GM18517 (cell line): ENCODE measurements around the gene KHSRP.
"Not testable (repeated sequence)": the region's sequence is repeated elsewhere in the genome, so short reads cannot be mapped to it uniquely, and the experiment has no call there.

Experiments used
- ATAC-seq: cut with Tn5 transposase; IDR thresholded peaks from one replicate; pipeline ENCODE4 v1.9.1; 2021; ENCODE audit warnings: mild to moderate bottlenecking, moderate library complexity; ENCODE audit not compliant: unreplicated experiment

Gene KHSRP

DNA sequence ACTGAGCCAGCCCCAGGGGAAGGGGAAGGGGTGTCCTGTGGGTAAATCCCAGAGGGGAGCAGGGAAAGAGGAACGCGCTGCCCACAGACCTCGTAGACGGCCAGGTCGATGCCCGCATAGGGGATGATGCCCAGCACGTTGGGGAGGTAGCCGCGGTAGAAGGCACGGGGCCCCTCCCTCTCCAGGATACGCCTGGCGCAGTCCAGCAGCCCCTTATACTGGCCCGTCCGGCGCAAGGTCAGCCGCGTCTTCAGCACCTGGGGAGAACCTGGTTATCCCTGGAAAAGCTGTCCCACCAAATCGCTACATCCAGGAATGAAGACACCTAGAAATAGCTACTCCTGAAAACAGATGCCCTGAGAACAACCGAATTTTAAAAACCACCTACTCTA, 27.6 kb upstream of the KHSRP start:
- ATAC-seq: no peak

DNA sequence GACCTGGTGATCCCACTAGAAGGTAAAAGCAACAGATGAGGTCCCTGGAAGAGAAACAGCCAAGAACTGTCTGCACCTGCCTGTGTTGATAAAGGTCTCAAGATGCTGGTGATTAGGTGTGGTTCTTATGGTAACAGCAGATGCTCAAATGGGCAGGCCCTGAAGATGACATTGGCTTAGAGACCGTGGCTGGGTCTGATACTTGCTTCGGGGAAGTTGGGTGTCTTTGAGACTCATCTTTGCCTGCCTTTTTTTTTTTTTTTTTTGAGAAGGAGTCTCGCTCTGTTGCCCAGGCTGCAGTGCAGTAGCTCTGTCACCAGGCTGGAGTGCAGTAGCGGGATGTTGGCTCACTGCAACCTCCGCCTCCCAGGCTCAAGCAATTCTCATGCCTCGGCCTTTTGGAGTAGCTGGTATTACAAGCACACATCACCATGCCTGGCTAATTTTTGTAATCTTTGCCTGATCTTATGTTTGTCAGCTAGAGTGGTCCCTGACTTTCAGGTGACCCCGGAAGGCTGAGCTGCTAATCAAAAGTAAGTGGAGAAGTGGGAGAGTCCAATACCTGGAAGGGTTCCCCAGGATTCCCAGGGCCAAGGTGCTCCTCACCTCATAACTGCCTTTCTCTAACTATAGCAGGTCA, 27.1 kb upstream of the KHSRP start:
- ATAC-seq: no peak

DNA sequence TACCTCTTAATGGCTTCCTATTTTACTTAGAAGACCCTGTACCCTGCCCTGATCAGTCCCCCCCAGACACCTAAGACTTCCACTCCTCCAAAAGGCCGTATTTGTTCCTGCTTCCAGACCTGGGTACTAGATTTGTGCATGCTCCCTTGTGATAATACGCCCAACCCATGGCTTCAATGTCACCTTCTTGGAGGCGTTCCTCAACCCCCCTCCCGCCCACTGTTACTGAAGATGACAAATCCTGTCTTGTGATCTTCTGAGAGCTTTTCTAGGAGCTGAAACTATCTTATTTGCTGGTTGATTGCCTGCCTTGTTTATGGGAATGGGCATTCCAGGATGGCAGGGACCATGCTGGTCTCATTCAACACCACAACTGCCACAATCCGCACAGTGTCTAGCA, 25.6 kb upstream of the KHSRP start:
- ATAC-seq: no peak

DNA sequence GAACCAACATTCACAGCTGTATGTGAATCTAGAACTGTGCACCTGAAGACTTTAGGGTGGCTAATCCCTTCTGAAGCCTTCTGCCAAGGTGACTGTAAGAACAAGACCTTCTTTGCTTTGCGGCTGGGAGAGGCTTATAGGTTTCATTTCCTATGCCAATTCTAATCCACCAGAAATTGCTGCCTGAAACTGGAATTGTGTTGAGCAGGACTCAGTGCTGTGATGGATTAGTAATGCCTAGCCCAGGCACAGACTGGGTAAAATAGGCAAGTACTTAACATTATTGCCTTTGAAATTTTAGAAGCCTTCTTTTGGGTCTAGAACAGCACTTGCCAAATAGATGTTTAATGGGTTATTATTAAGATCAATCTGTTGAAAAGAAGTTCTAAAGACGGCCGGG, 23.4 kb upstream of the KHSRP start:
- no peak for ATAC-seq

DNA sequence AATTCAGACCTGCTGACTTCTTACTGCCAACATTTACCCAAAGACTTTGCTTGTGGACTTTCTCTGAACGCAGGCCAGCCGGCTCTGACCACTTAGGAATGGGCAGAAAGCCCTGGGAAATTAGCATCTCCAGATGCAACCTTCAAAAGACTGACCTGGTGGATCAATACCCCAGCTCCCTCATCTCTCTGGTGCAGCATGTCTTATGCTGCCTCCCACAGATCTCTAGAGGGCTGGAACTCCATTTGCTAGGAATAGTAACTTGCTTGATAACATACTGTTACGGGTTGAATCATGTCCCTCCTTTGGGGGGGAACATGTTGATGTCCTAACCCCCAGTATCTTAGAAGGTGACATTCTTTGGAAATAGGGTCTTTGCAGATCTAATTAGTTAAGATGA, 21.8 kb upstream of the KHSRP start:
- no peak for ATAC-seq

DNA sequence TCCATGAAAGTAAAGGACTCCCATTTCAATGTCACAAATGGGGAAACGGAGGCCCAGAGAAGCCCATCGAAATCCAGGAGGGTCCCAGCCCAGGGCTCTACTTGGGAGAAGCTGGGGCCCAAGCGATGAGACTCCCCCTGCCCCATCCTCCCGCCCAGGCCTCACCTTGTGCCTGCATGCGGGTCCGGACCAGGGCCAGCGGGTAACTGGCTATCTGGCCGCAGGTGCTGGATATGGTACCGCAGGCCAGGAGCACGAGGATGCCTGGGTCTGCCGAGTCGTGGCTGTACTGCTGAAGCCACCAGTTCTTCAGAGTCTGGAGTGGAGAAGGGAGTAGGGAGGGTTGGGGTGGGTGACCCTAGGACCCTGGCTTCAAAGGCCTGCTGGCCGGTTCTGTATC, 19.4 kb upstream of the KHSRP start:
- ATAC-seq: no peak

DNA sequence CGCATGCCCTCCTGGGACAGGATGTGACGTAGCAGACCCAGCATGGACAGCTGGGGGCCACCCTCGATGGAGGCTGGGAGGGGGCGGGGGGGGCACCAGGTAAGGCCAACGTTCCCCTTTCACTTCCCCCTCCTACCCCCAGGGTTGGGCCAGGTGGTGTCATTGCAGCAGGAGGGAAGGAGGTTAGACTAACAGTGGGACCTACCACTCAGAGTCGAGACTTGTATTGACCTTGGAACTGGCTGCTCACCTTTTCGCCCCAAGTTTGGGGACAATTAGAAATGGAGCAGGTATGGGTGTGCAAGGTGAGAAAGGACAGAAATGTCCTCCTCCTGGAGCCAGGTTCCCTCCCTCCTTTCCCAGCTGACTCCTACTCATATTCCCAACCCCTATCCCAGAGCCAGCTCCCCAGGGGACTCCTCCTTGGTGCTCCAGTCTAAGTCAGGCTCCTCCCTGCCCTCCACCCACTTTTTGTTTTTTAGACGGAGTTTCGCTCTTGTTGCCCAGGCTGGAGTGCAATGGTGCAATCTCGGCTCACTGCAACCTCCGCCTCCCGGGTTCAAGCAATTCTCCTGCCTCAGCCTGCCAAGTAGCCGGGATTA, 17.6 kb upstream of the KHSRP start:
- no peak for ATAC-seq

DNA sequence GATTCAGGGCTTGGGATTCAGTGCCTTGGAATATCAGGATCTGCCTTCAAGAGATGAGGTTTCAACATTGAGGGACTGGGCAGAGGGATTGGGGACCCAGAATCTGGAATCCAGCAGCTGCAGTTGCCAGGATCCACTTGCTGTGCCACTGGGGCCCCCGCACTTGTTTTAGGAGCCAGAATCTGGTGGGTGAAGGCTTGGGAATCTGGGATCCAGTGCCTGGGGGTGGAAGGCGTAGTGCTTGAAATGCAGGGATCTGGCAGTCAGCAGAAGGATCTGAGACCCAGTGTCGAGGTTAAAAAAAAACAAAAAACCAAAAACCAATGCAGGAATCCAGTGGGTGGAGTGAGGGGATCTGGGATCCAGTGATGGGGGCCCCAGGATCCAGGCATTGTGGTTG, 16.3 kb upstream of the KHSRP start:
- no peak for ATAC-seq

DNA sequence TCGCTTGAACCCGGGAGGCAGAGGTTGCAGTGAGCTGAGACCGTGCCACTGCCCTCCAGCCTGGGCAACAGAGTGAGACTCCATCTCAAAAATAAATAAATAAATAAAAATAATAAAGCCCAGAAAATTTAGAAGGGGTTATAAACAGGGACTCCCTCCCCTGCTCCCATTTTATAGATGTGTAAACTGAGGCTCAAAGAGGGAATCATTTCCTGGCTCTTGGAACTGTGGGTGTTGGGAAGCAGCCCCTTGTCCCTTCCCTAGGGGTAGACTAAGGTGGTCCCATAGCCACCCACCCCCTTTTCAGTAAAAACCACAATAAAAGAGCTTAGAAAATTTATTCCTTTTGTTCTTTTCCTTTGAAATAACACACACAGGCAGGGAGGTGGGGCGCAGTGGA, 15.1 kb upstream of the KHSRP start:
- ATAC-seq: no peak

DNA sequence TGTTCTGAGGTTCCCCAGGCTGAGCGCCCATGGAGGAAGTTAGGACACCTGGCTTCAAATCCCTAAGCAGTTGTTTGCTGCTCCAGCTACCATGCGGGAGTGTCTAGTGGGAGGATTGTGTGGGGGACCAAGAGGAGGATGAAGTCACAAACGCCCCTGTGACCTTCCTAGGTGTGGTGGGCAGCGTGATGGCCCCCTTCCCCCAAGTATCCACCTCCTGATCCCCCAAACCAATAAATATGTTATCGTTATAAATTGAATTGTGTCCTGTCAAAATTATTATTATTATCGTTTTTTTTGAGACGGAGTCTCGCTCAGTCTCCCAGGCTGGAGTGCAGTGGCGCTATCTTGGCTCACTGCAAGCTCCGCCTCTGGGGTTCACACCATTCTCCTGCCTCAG, 9.1 kb upstream of the KHSRP start, which contains the start of gene SLC25A41:
Gene SLC25A41 (minus strand): TSS at position 101 of the 400 bp plus-strand sequence. CDS start 70 bp downstream, at position 31.
- no peak for ATAC-seq

DNA sequence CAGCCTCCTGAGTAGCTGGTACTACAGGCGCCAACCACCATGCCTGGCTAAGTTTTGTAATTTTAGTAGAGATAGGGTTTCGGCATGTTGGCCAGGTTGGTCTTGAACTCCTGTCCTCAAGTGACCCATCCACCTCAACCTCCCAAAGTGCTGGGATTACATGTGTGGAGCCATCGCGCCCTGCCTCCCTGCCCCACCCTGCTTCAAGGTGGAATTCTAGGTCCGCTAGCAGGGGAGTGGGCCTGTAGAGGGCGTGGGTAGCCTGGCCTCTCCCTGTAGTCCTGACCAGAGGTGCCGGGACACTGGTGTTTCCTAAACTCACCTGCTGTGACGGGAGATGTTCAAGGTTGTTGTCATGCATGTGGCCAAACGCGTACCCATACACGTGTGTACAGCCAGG, 8.6 kb upstream of the KHSRP start:
- no peak for ATAC-seq

DNA sequence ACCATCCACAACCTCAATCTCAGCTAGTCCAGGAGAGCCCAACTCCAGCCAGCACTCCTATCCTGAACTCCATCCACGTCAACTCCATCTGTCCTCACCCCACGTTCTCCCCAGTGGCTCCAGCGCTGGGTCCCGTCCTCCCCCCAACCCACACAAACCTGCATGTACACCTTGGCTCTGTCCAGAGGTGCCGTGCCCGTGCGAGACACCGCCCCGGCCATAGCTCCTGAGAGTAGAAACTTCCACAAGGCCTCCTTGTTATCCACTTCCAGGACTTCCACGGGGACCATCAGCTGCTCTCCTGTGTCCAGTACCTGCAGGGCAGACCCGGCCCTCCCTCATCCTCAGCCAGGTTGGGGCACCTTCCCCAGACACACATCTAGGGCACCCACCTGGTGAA, 7.3 kb upstream of the KHSRP start:
- no peak for ATAC-seq

DNA sequence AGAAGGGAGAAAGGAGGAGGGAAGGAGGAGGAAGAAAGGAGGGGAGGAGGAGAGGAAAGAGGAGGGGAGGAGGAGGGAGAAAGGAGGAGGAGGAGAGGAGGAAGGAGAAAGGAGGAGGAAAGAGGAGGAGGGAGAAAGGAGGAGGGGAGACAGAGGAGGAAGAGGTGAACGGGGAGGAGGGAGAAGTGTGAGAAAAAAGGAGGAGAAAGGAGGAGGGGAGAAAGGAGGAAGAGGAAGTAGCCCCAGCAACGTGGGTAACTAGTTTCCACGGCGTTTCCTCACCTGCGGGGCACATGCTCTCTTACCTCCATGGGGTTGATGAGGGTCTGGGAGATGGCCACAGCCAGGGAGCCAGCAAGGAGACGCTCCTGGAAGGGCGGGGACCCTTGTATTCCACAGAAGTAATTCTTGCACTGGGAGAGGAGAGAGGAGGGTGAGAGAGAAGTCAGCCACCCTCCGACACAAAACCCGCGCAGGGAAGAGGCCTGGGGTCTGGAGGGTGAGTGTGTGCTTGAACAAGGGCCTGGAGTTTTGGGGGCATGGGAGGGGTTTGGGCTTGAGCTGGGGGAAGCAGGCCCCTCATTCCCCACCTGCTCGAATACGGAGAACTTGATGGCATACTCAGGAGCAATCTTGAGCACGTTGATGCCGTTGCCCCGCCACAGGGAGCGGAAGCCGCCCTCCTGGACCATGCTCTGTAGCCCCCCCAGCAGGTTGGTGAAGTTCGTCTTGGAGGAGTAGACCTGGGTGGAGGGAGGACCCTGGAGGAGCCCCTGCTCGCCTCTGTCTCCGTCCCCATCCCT, 5.0 kb upstream of the KHSRP start:
- no peak for ATAC-seq

DNA sequence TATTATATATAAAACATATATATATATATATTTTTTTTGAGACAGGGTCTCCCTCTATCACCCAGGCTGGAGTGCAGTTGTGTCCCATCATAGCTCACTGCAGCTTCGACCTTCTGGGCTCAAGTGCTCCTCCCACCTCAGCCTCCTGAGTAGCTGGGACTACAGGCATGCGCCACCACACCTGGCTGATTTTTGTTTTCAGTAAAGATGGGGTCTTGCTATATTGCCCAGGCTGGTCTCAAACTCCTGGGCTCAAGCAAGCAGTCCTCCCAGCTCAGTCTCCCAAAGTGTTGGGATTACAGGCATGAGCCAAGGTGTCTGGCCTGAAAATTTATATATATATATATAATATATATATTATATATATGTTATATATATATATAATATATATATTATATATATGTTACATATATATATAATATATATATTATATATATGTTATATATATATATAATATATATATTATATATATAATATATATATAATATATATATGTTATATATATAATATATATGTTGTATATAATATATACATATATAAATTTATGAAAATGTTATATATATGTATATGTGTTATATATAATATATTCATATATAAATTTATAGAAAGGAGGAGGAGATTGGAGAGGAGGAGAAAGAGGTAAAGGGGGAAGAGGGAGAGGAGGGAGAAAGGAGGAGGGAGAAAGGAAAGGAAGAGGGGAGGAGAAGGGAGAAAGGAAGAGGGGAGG, 4.2 kb upstream of the KHSRP start:
- ATAC-seq: not testable (repeated sequence)

DNA sequence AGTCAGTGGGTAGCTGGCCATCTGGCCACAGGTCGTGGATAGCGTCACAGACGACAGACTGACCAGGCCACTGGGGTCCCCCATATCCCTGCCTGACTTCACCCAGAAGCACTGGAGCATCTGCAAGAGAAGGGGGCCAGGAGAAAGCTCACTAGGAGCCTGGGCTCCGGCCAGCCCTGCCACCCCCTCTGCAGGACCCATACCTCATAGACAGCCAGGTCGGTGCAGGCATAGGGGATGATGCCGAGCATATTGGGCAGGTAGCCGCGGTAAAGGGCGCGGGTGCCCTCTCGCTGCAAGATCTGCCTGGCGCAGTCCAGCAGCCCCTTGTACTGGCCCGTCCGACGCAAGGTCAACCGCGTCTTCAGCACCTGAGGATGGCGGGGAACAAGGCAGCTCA, 2.5 kb upstream of the KHSRP start:
- ATAC-seq: no peak

DNA sequence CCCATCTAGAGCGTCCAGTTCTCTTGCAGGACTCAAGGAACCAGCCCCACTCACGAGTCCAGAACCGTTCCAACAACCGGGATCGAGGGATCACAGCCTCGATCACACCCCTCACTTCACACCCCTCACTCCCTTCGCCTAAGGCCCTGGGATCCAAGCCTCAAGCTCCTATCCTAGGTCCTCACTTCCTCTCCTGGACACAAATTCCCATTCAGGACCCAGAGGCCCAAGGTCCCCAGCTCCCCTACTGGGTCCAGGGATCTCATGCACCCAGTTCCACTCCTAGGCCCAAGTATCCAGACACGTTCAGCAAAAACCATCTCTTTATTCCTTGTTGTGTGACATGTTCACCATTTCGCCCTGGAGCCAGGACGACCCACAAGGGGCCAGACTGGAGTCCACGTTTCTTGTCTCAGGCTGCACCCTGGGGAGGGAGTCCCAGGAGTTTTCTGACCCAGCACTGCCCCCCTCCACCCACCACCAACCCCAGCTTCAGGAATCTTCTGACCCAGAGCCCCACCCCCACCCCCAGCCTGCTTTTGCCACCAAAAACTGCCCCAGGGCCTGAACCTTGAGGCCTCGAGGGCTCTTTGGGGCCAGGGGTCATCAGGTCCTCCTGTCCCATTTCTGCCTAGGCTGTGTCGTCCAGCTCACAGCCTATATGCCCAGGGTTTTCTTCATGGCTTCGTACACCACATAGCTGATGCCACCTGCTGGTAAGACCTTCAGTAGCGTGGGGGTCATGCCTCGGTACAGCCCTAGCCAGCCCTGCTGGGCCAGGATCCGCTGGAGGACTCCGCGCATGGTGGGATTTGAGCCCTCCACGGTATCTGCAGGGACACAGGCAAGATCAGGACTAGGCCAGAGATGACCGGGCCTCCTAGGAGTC, 1.4 kb upstream of the KHSRP start:
- ATAC-seq: no peak

DNA sequence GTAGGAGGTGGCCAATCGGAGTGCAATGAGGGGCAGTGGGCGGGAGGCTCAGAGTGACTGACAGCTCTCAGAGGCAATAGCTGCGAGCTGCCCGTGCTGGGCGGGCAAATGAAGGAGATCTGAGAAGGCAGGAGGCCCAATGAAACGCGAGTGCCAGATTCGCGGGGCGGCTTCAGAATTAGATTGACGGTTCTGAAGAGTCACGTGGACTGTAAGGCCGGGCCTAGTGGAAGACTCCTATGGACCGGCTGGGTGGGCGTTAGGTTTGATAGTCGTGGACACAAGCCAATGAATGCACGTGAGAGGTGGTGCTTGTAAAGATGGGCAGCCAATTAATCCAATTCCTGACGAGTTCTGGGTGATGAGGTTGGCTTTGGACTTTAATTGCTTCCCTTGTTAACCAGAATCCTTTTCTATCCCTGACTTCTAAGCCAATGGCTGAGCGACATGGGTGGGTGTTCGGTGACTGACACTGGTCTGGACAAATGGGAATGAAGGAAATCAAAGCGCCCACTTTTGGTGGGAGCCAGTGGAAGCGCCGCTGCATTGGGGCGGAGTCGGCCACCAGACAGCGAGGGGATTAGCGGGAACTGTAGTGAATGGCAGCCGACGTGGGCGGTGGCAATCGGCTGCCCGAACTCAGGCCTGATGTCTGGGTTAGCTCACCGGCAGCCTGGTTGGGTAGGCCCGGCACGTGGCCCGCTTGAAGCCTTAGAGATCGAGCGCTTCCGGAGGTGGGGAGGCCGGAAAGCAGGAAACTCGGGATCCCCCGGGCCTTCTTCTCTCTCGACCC, 524 bp upstream of the KHSRP start:
- peak; percentile 92 for ATAC-seq

DNA sequence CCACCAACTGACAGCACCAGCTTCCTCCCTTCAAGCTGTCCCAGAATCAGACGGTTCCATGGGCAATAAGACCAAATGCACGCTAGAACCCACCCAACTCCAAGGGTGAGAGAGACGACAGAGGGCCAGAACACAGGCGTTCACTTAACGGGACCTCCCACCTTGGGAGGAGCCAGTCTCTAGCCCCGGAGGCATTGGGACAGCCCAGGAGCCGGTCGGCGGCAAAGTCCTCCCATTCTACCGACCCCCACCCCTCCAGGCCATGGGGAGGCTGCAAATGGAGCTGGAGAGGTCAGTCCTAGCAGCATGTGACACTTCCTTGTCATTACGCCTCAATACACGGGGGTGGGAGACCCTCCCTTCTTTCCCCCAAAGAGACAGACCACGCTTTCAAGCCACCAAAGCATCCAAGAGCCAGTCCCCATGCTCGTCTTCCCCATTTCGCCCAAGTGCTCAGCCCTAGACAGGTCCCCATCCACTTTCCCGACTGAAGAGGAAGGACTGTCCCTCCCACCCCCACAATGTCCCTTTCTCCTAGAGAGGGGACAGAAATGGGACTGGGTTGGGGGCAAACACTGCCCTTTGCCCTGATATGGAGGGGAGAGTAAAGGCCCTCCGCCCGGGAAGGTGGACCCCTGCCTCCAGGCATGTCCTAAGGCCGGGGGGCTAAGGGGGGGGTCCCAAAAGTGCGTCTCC, 964 bp downstream of the KHSRP start:
- no peak for ATAC-seq
